DMS53 treated with DMSO at 0.1 percent for 48 hours (cell line): ENCODE data around the gene ARIH2.

Experiments used
- DNase-seq: peaks from one replicate; lab custom pipeline; 2025; ENCODE audit not compliant: unreplicated experiment; lab: John Stamatoyannopoulos, UW

ARIH2 gene

DNA sequence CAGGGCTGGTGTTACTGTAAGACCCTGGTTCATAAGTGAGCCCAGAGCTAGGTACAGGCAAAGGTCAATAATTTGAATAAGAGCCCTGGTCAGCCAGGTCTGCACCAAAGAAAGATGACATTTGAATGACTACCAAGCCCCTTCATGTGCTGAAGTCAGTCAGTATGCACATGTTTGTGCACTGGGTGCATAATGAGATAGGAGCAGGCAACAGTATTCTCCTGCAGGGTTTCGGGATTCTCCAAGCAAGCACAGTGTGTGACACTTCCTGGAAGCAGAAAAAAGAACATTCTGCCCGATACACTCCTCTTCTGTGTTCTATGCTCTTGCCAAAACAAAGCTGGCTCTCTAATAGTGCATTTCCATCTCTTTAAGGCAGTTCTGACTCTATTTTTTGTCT, 116.0 kb downstream of the ARIH2 start:
- no peak for DNase-seq

DNA sequence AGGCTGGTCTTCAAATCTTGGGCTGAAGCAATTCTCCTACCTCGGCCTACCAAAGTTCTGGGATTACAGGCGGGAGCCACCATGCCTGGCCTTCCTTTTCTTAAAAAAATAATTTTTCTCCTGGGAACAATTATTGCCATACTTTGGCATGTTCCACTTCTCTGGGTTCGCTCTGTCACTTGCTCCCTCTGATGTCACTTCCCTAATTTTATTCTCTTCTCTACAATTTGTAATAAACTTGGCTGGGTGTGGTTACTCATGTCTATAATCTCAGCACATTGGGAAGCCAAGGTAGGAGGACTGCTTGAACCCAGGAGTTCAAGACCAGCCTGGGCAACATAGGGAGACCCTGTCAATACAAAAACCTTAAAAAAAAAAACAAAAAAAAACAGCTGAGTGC, 116.6 kb downstream of the ARIH2 start:
- no peak for DNase-seq
